GM21367 (cell line): Measurements from ENCODE around the gene NIPBL.
"Not testable (repeated sequence)": the region's sequence is repeated elsewhere in the genome, so short reads cannot be mapped to it uniquely, and the experiment has no call there.

Experiments used
- ATAC-seq: cut with Tn5 transposase; IDR thresholded peaks from one replicate; pipeline ENCODE4 v1.9.1; 2021; ENCODE audit not compliant: unreplicated experiment

The NIPBL gene

DNA sequence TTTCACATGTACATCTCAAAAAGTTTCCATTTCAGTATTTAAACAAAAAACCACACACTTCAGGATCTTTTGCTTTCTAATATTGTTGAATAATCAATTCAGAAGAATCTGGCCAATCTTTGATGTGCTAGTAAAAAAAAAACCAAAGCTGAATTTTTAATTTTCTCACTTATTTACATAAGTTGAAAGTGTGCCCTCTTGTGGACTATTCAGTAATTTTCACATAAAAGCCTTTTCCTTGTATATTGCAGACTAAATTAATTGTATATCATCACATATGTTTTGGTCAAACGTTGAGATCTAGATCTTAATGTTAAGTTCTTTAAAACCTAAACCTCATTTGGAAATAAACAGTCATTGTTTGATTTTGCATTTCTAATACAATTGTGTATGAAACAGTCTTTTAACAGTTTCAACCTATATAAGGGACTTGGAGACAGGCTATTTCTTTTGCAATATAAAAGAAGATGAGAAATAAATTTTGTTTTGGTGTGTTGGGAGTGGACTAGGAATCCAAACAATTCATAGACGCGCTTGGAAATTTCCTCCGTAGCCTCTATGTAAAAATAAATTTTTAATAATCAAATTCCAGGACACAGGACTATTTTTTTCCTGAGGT lies 68.1 kb downstream of the NIPBL start:
- no peak for ATAC-seq

DNA sequence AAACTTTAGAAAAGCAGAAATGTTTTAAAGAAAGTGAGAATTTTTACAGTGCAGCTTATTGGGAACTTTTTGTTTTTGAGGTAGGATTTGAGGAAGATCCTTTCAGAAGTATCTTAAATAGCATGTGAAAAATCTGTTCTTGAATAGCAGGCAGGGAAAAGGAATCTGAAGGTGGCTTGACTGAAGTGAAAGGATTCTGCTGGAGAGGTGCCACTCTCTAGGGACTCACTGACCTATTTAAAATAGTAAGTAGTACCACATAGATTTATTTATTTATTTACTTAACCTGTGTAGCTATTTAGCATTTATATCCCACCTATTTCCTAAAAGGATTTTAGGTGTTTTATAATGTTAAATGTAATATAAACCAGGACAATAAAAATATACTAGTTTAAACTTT lies 69.1 kb downstream of the NIPBL start:
- ATAC-seq, result no peak

DNA sequence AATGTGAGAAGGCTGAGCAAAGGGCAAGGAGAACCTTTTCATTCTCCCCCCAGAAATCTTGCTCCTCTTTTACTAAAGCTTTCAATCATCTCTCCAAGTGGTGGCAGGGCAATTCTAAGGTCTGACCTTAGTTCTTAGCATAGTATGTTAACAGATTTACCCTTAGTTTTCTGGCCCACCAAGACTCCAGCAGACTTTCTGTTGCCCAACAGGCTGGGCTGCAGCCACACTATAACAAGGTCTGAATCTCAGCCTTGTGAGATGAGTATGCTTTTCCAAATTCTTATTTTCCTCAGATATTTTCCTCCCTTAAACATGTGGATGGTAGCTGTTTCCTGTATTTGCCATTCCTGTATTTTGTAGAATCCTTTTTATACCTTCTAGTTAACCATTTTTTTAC lies 69.5 kb downstream of the NIPBL start:
- no peak for ATAC-seq

DNA sequence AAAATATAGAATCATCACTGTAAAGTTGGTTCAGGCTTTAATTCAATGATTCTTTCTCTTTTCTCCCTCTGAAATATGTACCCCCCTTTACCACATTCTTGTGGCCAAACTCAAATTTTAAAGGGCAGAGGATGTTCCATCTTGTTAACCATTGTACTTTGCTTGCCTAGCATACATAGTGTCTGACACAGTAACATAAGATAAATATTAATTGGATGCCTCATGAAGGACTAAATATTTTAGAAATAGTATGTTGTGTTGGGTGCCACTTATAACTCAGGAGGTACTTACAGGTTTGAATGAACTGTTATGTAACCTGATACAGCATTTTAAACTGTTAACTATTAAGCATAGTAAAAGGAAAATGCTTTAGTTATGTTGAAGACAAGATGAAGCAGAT lies 71.5 kb downstream of the NIPBL start:
- no peak for ATAC-seq

DNA sequence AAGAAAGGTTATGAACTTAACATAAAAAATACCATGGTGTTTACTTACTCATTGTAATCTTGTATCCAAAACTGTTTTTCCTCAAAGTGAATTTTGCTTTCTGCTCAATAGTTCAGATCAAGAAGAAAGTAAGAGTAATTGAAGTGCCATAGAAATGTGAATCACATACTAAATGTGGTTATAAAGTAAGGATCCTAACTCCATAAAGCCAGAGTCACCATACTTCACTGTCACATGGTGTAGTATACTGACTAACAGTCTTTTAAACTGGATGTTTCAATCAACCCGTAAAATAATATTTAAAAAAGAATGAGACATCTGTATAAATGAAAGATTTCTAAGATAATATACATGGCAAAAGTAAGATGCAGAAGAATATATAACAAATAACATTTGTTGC lies 72.1 kb downstream of the NIPBL start:
- ATAC-seq, result no peak

DNA sequence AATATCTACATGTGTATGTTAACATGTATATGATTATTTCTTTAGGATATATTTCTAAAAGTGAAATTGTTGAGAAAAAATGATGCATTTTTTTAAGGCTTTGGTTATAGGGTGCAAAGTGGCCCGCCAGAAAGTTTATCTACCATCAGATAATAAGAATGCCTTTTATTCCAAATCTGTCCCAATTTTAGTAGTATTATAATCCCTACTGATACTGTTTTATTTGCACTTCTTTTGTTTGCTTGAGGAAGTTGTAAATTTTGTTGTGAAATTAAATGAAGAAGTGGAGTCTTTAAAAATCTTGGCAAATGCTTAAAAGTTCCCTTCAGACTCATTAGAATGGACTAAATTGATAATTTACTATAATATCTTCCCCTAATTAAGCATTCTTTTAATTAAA lies 73.0 kb downstream of the NIPBL start:
- no peak for ATAC-seq

DNA sequence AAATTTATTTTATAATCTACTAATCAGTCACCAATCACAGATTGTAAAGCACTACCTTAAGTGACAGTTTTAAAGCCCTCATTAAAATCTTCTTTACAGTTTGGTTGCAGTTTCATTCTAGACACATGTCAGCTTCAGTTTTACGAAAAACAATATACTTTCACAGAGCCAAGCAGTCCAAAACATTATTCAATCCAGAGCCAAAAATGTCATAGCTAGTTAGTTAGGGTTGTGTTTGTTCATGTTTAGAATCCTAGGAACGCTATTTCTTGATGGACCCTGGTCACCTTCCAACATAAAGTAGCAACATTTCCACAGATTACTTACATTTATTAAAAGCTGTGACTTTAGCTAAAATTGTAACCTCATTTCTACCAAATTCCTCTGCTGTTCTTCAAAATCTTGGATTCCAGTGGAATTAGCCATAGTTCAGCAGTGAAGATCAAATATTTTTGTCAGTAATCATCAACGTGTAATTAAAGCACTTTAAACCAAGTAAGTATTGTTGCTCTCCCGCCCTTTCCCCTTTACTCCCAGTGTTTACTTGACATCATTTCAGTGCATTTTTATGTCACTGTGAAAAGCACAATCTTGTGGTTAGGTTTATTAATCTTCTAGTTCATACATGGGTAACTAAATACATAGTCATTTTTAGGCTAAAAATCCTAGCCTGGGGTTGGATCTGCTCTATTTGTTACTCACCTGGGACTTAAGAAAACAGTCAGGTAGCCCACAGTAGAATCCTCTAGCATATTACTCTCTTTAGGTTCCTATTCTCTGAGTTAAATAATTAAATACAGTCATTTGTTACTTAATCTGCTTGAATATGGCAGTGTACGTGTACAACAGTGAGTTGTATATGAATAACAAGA lies 74.3 kb downstream of the NIPBL start:
- no peak for ATAC-seq

DNA sequence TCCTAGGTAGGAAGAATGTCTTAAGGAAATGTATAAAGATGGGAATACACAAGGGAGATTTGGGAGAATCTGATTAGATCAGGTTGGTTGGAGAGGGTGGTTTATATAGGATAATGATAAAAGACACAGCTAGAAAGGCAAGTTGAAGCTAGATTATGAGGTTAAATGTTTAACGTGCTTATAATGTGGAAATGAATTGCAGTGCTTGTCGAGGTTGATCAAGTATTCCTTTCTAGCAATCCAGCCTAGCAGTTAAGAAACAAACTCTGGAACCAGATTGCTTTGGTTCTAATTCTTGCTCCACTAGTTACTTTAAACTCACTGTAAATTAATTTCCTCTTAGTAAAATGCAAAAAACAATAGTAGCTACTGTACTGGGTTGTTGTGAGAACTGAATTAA lies 76.5 kb downstream of the NIPBL start:
- ATAC-seq, result no peak

DNA sequence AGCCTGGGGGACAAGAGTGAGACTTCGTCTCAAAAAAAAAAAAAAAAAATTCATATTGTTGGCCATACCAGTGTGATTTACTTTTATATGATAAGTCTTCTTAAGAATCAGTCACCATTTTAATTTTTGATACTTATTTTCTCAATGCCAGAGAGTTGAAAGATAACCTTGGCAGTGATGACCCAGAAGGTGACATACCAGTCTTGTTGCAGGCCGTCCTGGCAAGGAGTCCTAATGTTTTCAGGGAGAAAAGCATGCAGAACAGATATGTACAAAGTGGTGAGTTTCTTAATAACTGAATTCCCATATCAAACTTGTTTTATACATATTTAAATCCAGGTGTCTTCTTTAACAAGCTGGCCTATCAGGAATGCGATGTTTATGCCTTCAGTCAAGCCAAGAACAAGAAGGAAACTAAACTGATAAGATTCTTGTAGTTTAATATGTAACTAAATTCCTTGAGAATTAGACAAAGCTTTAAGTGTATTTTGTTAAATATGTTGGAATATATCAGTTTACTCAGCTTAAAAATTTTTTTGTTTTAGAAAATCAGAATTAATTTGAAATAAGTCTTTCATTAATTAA lies 81.5 kb downstream of the NIPBL start:
- ATAC-seq, result no peak

DNA sequence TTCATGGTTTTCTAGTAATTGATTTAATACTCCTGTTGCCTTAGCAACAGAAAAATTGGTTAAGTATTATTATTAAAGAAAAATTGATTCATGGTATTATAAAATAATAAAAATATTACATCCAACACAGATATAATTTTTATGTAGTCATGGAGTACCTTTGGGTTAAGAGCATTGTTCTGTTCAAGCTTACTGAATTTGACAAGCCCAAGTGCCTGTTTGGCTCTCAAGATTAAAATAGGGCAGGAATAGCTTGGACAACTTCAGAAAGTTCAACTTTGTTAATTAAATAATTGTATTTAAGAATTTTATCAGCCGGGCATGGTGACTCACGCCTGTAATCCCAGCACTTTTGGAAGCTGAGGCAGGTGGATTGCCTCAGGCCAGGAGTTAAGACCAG lies 82.0 kb downstream of the NIPBL start:
- ATAC-seq, result no peak

DNA sequence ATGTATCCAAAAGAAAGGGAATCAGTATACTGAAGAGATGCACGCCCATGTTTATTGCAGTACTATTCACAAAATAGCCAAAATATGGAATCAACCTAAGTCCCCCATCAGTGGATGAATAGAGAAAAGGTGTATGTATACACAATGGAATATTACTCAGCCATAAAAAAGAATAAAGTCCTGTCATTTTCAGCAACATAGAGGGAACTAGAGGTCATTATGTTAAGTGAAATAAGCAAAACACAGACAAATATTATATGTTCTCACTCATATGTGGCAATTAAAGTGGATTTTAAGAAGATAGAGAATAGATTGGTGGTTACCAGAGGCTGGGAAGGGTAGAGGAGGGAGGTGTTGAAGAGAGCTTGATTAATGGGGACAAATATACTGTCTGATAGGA lies 88.6 kb downstream of the NIPBL start:
- ATAC-seq, result no peak

DNA sequence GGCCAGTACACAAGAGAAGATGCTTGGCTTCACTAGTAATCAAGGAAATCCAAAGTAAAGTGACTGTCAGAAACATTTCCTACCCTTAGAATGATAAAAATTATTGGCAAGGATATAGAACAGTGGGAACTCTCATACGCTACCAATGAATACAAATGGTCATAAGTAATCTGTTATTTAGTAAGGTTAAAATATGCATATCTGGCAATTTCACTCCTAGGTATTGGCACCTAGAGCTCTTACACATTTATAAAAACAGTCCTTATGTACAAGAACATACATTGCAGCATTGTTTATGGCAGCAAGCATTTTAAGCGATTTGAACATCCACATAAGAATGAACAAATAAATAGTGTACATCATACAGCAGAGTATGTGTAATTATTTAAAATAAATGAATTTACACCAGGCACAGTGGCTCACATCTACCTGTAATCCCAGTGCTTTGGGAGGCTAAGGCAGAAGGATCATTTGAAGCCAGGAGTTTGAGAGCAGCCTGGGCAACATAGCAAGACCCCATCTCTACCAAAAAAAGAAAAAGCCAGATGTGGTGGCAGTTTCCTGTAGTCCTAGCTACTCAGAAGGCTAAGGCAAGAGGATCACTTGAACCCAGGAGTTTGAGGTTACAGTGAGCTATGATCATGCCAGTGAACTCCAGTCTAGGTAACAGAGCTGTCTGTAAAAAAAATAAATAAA lies 93.3 kb downstream of the NIPBL start:
- no peak for ATAC-seq

DNA sequence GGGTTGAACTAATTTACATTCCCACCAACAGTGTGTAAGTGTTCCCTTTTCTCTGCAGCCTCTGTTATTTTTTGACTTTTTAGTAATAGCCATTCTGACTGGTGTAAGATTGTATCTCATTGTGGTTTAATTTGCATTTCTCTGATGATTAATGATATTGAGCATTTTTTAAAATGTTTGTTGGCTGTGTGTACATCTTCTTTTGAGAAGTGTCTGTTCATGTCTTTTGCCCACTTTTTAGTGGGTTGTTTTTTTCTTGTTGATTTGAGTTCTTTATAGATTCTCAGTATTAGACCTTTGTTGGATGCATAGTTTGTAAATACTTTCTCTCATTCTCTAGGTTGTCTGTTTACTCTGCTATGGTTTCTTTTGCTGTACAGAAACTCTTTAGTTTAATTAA lies 101.6 kb downstream of the NIPBL start:
- ATAC-seq, result no peak

DNA sequence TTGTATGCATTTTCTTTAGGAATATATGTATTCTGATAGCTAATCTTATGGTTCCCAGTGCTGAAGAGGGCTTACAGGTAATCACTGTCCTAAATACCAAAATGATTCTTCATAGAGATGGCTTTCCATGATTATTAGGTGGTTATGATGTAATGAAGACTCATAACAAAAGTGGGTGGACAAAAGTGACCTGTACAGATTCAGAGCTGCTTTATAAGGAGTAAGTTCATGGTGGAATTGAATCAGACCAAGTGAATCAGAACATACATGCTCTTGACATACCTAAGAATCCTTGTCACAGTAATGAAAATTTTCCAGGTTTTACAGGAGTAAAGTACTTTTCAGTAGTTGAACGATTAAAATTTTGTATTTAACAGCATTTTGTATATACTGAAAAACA lies 105.6 kb downstream of the NIPBL start:
- ATAC-seq, result no peak

DNA sequence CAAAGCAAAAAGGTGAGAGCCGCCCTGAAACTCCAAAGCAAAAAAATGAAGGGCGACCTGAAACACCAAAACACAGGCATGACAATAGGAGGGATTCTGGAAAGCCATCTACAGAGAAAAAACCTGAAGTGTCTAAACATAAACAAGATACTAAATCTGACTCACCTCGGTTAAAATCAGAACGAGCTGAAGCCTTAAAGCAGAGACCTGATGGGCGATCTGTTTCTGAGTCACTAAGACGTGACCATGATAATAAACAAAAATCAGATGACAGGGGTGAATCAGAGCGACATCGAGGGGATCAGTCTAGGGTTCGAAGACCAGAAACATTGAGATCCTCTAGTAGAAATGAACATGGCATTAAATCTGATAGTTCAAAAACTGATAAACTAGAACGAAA lies 108.8 kb downstream of the NIPBL start:
- no peak for ATAC-seq

DNA sequence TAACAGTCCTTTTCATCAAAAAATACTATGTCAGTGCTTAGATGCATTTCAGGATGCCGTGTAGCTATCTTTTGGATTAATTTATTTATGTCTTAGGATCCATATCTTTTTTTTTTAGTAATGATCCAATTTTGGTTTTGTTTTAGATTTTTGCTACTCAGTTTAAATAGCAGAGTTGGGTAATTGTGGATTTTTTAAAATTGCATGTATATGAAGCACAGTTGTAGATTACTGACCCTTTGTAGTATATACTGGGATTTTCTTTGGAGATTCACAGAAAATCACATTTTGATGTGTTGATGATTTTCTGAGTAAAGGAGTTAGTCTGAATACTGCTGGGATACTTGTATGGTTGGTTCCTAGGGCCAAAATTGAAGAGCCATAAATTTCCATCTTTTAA lies 111.8 kb downstream of the NIPBL start:
- no peak for ATAC-seq

DNA sequence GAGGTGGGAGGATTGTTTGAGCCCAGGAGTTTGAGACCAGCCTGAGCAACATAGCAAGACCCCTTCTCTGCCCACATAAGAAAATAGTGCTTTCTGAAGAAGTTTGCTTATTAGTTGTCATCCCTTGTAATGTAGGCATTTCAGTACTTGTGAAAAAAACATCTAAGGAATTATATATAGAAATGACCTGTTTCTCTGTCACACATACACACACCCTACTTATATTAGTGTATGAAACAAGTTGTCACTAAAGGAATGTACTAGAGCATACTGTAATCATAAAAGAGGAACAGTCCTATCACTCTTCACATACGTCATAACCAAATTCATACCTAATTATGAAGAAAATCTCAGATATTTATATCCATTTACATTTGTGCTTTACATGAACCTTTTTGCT lies 122.0 kb downstream of the NIPBL start:
- no peak for ATAC-seq

DNA sequence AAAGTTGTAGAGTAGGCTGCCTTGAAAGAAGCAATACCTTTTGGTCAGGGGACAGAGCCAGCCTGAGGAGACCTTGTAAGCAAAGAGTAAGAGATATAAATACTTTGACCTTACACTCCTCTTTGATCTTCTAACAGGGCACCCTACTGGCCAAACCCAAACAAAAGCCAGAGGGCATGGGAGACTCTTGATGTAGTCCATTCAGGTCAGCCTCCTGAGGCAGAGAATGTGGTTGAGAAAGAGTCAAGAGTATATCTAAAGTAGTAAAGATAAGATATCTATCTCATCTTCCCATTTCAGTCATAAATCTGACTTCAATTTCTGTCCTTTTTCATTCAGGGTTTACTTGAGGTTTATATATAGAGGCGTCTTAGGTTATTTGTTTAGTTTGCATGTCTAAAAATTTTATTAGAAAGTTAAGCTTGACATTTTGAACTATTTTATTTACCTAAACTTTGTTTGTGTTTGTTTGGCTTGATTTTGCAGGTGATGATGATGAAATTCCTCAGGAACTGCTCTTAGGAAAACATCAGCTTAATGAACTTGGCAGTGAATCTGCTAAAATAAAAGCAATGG lies 125.7 kb downstream of the NIPBL start:
- ATAC-seq, result no peak

DNA sequence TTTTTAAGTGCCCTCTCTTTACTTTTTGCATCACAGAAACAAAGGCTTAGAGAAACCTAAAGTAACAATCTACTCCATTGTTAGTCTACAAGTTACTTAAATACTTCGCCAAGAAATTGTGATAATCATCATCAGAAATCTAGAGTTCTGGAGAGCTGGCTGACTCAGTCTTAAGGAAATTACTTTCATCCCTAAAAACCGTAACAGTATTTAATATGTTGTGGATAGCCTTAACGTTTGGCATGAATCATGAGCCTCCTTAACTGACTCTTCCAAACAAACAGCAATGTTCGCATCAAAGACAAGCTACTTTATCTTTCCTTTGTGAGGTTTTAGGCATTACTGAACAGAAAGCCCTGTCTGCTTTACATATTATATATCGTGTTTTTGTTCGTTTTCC lies 128.7 kb downstream of the NIPBL start:
- ATAC-seq, result no peak

DNA sequence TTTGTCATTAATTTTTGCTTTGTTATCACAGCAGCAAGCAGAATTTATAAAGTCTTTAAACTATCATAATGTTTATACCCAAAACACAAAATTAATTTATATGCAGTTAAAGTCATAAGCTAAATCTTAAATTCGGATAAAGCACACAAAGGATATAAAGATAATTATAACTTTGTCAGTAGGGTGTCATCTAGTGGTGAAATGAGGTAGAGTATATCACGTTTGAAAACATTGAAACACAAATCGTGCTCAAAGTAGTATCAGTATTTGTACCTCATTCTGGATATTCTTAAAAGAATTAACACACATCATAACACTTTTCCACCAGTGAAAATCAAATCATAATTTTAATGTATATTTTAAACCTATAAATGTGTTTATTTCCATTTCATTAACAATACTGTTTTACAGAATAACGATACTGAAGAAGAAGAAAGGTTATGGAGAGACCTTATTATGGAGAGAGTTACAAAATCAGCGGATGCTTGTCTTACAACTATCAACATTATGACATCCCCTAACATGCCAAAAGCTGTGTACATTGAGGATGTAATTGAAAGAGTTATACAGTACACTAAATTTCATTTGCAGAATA lies 129.5 kb downstream of the NIPBL start:
- ATAC-seq, result no peak

DNA sequence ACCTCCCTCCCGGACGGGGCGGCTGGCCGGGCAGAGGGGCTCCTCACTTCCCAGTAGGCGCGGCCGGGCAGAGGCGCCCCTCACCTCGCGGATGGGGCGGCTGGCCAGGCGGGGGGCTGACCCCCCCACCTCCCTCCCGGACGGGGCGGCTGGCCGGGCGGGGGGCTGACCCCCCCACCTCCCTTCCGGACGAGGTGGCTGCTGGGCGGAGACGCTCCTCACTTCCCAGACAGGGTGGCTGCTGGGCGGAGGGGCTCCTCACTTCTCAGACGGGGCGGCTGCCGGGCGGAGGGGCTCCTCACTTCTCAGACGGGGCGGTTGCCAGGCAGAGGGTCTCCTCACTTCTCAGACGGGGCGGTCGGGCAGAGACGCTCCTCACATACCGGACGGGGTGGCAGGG lies 136.6 kb downstream of the NIPBL start:
- ATAC-seq, result not testable (repeated sequence)
